Brain pericyte (primary cell): ENCODE data around the gene PPM1L.
"Not testable (repeated sequence)": the region's sequence is repeated elsewhere in the genome, so short reads cannot be mapped to it uniquely, and the experiment has no call there.

ENCODE experiments used
- DNase-seq: peaks from one replicate; pipeline ENCODE4 v3.0.0-alpha.2; 2012; ENCODE audit warnings: low read depth, low spot score

Gene PPM1L

DNA sequence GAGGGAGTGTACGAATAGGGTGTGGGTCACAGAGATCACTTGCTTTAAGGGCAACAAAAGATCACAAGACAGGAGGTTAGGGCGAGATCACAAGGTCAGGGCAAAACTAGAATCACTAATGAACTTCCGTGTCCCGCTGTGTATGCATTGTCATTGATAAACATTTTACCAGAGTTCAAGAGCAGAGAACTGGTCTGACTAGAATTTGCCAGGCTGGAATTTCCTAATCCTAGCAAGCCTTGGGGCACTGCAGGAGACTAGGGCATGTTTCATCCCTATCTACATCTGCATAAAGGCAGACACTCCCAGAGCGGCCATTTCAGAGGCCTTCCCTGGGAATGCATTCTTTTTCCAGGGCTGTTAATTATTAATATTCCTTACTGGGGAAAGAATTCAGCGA, 227.9 kb downstream of the PPM1L start:
- not testable (repeated sequence) for DNase-seq

DNA sequence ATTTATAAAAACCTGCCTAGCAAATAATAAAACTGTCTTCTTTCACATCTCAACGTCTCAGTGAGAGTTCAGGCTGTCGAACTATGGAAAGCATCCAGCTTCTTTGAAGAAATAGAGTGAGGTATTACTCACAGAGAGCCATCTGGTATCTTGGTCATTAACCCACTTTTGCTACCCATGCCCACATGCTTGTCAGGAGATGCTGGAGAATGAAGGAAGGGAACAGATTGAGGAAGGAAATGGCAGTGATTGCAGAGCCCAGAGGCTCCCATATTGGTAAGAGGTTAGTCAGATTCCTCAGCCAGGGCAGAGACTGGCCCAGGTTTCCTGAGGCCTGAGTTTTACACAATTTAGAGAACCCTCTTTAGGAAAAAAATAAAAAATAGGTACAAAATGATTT, 230.0 kb downstream of the PPM1L start:
- no peak for DNase-seq

DNA sequence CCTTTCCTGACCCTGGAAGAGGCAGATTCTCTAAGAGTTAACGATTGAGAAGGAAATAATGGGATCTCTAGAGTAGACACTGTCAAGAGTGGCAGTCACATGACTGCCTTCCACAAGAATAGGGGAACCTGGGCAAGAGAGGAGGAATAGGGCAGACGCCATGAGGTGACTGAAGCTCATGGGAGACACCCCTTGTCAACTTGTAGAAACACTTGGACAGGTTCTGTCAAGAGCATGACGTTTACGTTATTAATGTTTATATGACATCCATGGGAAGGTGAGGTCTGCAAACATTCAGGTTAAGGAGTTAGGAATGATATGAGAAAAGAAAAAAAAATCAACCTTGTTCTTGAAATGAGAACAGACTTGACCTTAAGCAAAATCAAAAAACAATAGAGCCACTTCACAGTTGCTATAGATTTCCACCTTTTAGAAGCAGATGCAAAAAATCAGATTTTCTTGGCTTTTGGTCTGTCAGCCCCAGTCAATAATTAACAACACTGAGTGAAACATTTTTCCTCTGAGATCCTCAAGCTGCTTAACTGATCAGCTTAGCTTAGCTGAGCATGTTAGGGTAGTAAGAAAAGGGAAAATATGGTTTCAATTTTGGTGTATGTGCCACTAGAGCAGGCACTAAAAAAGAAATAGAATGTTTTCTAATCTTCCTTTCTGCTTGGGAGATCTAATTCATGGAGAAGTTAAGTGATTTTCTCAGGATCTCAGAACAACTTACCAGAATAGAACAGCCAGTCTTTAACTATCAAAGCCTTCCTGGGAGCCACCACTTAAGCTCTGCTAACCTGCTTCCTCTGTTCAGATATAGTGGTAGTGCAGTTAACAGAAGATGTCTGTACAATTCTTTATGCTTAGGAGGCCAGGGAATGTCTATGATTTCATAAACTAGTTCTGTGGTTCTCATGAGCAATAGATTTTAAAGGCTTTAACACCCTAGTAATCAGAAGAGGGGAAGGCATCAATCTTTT, 232.2 kb downstream of the PPM1L start:
- no peak for DNase-seq

GRCh38 chr3:160990446-160990845, 234.4 kb downstream of the PPM1L start:
- no peak for DNase-seq

DNA sequence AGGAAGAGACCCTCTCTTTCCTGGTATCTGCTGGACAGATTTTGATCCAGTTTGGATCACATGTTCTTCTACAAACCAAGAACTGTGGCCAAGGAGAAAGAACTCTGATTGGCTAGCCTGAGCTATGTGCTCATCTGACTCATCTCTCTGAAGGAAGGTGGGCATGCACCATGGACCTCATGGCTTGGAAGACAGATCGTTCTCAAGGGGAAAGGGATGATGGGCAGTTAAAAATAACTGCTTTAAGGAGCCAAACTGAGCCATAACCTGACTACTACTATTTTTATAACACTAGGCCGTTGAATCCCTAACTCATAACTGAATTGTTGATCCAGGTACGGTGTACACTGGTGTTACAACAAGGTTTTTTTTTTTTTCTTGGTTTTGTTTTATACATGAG, 236.7 kb downstream of the PPM1L start:
- DNase-seq, result no peak

DNA sequence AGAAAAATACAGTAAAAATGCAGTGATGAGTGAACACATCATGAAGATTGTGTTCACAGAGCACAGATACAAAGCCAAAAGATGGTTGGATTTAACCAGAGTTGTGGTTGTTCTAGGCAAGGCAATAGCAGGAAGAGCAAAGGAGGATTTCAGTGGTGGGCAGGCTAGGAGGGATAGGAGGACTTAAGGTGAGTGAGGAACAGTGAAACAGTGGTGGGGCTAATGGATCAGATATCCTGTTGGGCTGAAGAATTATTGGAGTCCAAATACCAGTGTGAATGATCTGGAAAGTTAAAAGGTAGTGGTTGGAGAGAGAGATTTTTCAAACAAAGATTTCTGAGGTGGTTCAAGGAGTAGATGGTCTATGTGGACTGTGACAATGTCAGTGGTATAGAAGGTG, 240.8 kb downstream of the PPM1L start:
- no peak for DNase-seq

DNA sequence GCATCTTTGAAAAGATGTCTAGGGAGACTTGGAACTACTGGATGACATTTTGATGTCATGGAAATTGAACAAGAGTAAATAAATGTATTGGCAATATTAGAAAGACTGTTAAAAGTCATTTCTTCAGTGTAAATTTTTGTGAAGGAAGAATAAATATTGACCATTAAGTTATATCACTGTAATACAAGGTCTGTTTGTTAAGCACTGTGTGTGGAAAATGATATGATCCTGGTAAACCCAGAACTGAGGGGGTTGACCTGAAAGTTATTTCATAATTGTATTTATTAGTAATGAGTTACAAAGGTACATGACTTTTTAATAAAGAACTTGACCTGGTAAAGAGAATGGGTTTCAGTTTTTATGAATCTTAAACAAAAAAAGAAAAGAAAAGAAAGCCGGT, 242.6 kb downstream of the PPM1L start:
- no peak for DNase-seq

- no peak for DNase-seq
Observed at GRCh38 chr3:160999274-160999673, 243.2 kb downstream of the PPM1L start.

DNA sequence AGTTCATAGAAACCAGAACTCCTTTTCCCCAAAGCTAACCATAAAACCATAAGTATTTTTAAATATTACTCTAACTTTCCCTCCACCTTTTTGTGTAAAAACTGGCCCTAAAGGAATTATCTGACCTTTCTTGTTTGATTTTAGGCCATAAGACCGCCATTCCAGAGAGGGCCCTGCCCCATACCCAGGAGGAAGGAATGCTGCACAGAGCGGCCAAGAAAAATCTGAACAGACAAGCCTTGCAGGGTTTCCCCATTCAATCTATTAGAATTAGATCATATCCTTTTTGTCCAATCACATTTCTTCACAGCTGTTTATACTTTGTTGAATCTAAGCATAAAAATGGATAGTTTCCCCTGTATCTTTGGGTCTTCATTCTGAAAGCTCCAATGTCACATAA, 252.1 kb downstream of the PPM1L start:
- no peak for DNase-seq

DNA sequence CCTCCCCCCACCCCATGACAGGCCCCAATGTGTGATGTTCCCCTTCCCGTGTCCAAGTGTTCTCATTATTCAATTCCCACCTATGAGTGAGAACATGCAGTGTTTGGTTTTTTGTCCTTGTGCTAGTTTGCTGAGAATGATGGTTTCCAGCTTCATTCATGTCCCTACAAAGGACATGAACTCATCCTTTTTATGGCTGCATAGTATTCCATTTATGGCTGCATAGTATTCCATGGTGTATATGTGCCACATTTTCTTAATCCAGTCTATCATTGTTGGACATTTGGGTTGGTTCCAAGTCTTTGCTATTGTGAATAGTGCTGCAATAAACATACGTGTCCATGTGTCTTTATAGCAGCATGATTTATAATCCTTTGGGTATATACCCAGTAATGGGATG, 254.1 kb downstream of the PPM1L start:
- DNase-seq, result not testable (repeated sequence)

GRCh38 chr3:161014843-161015749, 259.1 kb downstream of the PPM1L start:
- DNase-seq, result no peak

DNA sequence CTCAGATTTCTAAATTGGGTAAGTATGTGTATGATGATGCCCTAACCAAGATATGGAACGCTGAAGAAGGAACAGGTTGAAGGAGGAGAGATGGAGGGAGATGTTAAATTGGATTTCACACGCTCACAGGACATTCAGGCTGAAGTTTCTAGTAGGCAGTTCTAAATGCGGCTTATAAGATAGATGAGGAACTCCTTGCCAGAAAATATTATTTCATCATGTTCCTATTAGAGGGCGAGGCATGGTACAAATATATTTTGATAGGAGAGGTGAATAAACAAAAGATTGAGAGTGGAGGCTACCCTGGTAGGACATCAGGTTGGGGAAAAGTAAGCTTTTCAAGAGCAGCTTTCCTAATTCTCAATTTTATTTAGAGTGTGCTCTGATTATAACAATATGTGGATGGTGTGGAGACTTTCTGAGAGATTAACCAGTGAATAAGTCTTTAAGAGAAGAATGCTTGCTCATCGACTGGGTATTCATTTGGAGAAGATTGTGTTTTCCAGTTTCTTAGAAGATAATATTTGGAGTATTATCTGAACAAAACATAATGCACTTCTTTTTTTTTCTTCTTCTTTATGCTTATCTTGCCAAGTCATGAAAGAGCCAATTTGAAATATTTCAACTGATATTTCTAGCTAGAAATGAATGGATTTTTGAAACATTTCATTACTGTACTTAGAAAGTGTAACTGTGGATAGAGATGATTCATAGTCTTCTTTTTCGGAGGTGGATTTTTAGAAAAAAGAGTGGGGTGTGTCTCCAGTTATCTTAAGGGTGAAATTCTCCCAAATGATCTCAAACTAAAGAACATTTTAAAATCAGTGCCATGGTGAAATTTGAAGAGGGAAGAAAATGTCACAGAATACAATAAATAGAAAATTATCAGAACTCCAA, 260.6 kb downstream of the PPM1L start:
- no peak for DNase-seq

- DNase-seq, result no peak
Observed at GRCh38 chr3:161017971-161018370, 261.9 kb downstream of the PPM1L start.

GRCh38 chr3:161020256-161020655, 264.2 kb downstream of the PPM1L start:
- DNase-seq, result no peak

DNA sequence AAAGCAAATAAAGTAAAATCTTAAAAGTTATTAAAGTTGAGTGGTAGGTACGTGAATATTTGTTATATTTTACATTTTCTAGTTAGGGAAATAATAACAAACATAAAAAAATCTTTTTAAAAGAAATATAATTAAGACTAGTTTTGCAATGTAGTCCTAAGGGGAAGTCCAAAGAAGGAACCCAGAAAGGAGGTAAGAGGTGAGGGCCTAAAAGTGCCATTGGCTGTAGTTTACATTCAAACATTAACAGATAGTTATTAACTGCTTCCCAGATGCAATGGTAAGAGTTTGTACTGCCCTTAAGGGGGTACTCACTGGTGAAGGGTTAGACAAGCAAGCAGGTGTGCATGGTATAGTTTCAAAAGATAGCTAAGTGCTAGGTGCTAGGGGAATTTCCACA, 269.9 kb downstream of the PPM1L start:
- DNase-seq, result no peak

DNA sequence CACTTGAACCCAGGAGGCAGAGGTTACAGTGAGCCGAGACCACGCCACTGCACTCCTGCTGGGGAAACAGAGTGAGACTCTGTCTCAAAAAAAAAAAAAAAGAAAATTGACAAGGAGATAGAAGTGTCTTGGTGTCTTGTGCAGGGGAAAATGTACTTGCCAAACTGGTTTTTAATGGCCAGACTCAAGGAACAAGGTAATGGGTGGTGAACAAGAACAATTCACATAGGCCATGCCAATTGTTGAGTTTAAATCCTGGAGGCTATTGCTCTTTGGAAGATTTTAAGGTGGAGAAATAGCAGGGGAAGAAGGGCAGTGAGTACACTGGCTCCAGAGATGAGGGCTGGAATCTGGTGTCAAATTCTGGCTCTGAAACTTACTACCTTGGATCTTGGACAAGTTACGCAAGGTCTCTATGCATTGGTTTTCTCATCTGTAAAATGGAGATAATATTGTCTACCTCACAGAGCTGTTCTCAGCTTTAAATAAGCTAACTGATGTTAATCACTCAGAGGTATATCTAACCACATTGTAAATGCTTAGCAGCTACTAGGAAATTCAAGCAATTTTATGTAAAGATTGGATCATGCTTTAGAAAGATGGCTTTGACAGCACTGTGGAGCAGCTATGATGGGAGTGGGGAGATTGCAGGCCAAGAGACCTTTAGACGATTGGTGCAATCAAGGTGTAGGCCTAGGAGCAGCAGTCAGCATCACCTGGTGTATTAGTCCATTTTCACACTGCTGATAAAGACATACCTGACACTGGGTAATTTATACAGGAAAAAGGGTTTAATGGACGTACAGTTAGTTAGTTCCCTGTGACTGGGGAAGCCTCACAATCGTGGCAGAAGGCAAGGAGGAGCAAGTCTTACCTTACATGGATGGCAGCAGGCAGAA, 270.8 kb downstream of the PPM1L start:
- no peak for DNase-seq

DNA sequence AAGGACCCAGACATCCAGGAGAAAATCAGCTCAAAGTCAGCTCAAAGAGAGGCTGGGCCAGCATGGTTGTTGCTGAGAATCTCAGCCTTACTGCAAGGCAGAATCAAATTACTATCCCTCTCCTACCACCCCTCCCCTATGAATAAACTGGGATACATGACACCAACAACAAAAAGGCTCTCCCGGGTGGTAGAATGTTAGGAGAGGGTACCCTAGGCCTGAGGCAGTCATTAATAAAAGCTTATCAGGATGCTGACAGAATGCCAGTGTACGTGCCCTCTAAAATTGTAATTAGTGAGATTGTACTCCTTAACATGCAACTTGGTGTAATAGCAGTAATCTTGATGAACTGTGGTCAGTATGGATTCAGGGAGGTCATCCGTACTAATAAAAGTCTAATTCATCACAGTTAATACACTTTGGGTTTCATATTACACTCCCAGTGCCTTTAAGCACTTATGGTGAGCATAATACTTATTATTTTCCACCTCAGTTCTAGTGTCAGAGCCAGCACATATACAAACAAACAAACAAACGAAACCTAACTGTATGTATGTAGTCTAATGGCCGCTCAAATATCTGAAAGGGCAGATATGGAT, 272.6 kb downstream of the PPM1L start:
- no peak for DNase-seq

- no peak for DNase-seq
Observed at GRCh38 chr3:161031134-161031533, 275.1 kb downstream of the PPM1L start.

DNA sequence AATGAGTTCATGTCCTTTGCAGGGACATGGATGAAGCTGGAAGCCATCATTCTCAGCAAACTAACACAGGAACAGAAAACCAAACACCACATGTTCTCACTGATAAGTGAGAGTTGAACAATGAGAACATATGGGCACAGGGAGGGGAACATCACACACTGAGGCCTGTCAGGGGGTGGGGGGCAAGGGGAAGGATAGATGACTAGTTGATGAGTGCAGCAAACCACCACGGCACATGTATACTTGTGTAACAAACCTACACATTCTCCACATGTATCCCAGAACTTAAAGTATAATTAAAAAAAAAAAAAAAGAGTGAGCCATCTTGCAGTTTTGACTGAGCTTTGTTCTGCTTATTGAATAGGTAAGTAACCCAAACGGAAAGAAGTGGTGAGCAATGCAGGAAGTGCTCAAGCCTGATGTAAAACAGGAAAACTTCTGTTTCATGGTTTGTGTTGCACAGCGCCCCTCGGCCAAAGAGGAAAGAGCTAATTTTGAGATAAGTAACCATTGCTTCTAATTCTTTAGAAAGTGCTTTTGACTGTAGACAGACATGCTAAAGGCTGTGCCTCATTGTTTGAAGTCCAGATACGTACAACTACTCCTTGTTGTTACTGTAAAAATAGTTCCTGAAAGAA, 279.0 kb downstream of the PPM1L start:
- not testable (repeated sequence) for DNase-seq
